Stomach (tissue), 4 donors: ENCODE measurements around the gene CCDC63.

ENCODE experiments used
- CTCF ChIP-seq, 7 experiments: fragments of 450-650 bp in 4 of 7; fragments of 200-600 bp in 3 of 7; sonication (generic) in 3 of 7; IDR thresholded peaks; one replicate each; pipeline ENCODE4 v1.5.1; 2016 to 2019; ENCODE audit warnings: antibody characterized with exemption in 7 of 7, control low read depth in 2 of 7, mild to moderate bottlenecking in 1 of 7
- EP300 ChIP-seq: sonication (generic); formaldehyde crosslinking; IDR thresholded peaks from one replicate; pipeline ENCODE4 v1.6.1; 2017; ENCODE audit warnings: antibody characterized with exemption
- POLR2A ChIP-seq, 4 donors: fragments of 450-650 bp; IDR thresholded peaks; one replicate each; pipeline ENCODE4 v1.6.1; 2016; ENCODE audit warnings: antibody characterized with exemption in 4 of 4, control low read depth in 2 of 4, mild to moderate bottlenecking in 1 of 4, moderate library complexity in 1 of 4
- POLR2AphosphoS5 ChIP-seq, 3 donors: sonication (generic); formaldehyde crosslinking; IDR thresholded peaks; one replicate each; pipeline ENCODE4 v1.6.1; 2016; ENCODE audit warnings: antibody characterized with exemption in 3 of 3

- TF ChIP-seq CTCF (IDR thresholded peaks at IDR 0.05) (no peak), POLR2AphosphoS5 (IDR thresholded peaks at IDR 0.05) (no peak), POLR2A (IDR thresholded peaks at IDR 0.05) (no peak), EP300 (no peak)
These were observed 84.5 kb downstream of the CCDC63 start for GRCh38 chr12:110931315-110931728.
